HepG2 (cell line): ENCODE results near the gene ETV1.

Experiments
- CTCF ChIP-seq: sonication (generic); formaldehyde crosslinking; IDR thresholded peaks from 2 replicates; pipeline ENCODE4 v1.5.0; 2020; ENCODE audit warnings: mild to moderate bottlenecking, missing genetic modification reagents, moderate library complexity
- ZNF331 ChIP-seq: sonication (generic); formaldehyde crosslinking; IDR thresholded peaks from 2 replicates; pipeline ENCODE4 v1.4.0; 2020; ENCODE audit warnings: missing genetic modification reagents

- TF ChIP-seq CTCF (CRISPR knock-in tag) (no peak), ZNF331 (CRISPR knock-in tag) (no peak)
Measured at GRCh38 chr7:13898957-13899670, 90.4 kb downstream of the ETV1 start.
